ENCODE data around the gene GHRL. TPM values are rescaled to one million over a fixed set of nuclear protein-coding genes. Genes with fewer than 3 reads are reported as not detected.

The GHRL gene
- total and polyA plus RNA-seq, 7 donors, result 0.16 to 0.88 (median 0.18) TPM; not detected in 4

DNA sequence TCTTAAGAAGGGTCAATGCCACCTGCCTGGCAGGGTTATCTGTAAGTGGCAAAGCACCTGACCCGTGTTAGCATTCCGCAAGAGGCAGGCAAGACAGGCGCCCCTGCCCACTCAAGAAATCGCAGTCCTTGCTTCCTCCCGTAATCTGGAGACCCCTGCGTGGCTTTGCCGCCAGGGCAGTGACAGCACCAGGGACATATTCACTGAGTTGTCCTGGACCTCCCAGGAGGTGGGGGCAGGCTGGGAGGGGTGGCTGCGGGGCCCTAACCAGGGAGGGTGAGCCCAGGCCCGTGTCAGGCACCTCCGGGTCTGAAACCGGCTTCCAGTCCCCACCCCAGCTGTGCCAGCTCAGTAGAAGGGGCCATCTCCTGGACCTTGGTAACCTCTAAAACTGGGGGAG is 44.0 kb upstream of the GHRL start:
- Histone ChIP-seq H3K27ac (peak overlapping the region; percentile 87), H3K4me3 (no peak overlapping the region), H3K27me3 (ENCODE audit: insufficient read depth in 3 of 3, low read length in 2 of 3) (no peaks in the 10 kb centered on the region), H3K4me1 (peaks cover 23% of the 10 kb centered on the region), H3K9me3 (no peaks in the 10 kb centered on the region), H3K36me3 (ENCODE audit: insufficient read depth in 1 of 2, low read depth in 1 of 2) (peaks cover 0 to 5% of the 10 kb centered on the region in 2 donors)
- intact Hi-C loops (cut with DNase I), result loop anchor here in 1 of 2 donors (5.0 kb wide), 1 partner anchor 36 kb away; no protein-coding TSS in a partner anchor
- WGBS, 3 donors, result 88 to 93% (median 89%) methylated on average over 11 of the region's 11 CpGs
- ATAC-seq, result no peak
- TF ChIP-seq, protein P1, sequence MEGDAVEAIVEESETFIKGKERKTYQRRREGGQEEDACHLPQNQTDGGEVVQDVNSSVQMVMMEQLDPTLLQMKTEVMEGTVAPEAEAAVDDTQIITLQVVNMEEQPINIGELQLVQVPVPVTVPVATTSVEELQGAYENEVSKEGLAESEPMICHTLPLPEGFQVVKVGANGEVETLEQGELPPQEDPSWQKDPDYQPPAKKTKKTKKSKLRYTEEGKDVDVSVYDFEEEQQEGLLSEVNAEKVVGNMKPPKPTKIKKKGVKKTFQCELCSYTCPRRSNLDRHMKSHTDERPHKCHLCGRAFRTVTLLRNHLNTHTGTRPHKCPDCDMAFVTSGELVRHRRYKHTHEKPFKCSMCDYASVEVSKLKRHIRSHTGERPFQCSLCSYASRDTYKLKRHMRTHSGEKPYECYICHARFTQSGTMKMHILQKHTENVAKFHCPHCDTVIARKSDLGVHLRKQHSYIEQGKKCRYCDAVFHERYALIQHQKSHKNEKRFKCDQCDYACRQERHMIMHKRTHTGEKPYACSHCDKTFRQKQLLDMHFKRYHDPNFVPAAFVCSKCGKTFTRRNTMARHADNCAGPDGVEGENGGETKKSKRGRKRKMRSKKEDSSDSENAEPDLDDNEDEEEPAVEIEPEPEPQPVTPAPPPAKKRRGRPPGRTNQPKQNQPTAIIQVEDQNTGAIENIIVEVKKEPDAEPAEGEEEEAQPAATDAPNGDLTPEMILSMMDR (IDR thresholded peaks at IDR 0.05), result no peak
- DNase-seq, result peak in 1 of 2 donors; percentile 30

DNA sequence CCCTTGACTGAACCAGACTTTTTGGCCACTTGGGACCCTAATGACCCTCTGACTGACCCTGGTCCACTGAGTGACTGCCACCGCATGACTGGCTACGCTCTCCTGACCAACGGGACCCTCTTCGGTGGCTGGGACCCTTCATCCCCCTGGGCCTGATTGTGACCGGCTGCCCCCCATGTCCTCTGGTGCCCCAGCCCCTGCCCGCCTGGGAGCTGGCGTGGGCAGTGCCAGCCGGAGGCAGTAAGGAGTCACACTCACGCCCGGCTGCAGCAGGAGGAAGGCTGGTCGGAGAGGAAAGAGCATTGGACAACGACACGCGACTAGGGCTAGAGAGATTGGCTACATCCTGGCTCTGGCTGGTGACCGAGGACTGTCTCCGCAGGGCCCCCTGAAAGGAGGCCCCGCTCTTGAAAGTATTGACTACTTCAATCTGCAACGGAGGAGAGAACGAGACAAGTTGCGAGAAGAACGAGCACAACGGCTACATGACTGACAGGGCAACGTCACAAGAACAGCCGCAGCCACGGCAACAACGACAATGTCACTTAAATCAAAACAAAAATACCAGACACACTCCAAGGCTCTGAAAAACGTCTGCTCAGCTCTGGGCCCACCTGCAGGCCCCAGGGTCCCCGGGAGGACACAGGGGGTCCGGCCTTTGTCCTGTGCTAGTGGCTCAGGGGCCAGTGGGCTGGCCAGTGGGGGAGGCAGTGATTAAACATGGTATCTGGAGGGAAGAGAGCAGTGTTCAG is 43.3 kb upstream of the GHRL start:
- no peaks in the 10 kb centered on the region for H3K27me3 ChIP-seq (ENCODE audit: insufficient read depth in 3 of 3, low read length in 2 of 3)
- H3K4me3 ChIP-seq, result no peak overlapping the region
- intact Hi-C loops (cut with DNase I), result loop anchor here in 1 of 2 donors (5.0 kb wide), 1 partner anchor 36 kb away; no protein-coding TSS in a partner anchor
- TF ChIP-seq, protein P1 (IDR thresholded peaks at IDR 0.05), result no peak
- H3K9me3 ChIP-seq, result no peaks in the 10 kb centered on the region
- H3K4me1 ChIP-seq, result peaks cover 19% of the 10 kb centered on the region
- peak overlapping the region; percentile 87 for H3K27ac ChIP-seq
- peak in 1 of 2 donors; percentile 39 for DNase-seq
- 87 to 90% (median 90%) methylated on average over 29 of the region's 29 CpGs for WGBS, 3 donors
- peaks cover 0 to 5% of the 10 kb centered on the region in 2 donors for H3K36me3 ChIP-seq (ENCODE audit: insufficient read depth in 1 of 2, low read depth in 1 of 2)
- no peak for ATAC-seq

DNA sequence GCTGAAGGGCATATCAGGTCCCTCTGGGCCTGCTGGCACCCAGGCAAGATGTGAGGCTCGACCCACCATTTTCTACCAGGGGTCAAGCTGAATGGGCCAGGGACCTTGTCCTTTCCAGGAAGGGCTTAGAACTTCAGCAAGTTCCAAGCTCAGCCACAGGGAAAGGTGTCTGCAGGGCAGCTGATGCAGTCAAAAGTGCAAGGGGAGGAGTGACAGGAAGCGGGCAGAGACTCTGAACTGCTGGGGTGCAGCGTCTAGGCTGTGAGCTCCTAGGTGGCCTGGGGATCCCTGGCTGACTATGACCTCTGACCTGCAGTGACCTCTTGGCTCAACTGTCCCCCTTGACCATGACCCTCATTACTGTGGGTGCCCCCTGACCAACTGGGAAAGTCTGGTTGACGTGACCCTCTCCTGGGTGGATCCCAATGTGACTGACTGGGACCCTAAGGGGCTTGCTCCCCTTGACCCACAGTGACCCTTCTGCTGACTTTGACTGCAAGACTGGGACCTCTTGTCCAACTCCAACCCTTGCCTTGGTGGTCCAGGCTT is 42.5 kb upstream of the GHRL start:
- TF ChIP-seq, protein P1 (IDR thresholded peaks at IDR 0.05), result no peak
- WGBS, 3 donors, result 72 to 89% (median 81%) methylated on average over 4 of the region's 4 CpGs

DNA sequence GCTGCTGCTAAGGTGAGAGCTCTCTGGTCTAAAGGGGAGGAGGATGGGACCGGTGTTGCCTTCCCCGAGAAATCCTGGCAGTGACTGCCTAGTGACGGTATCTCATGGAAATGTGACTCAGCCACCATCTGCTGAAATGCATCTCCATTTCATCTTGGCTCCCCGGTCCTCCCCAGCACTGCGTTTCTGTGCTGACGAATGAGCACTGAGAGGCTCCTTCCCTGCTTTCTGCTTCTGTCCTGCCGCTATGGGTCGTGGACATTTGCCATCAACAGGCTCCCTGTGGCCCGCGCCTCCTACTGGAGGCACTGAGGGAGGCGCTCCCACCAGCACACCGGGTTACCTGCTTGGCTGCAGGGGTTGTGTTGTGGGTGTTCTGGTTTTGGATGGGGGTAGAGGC is 41.7 kb upstream of the GHRL start:
- Histone ChIP-seq H3K36me3 (ENCODE audit: insufficient read depth in 1 of 2, low read depth in 1 of 2) (no peaks in the 10 kb centered on the region), H3K4me3 (peak overlapping the region; percentile 11), H3K4me1 (peaks cover 19% of the 10 kb centered on the region), H3K9me3 (no peaks in the 10 kb centered on the region), H3K27me3 (ENCODE audit: insufficient read depth in 3 of 3, low read length in 2 of 3) (no peaks in the 10 kb centered on the region), H3K27ac (peak overlapping the region; percentile 87)
- peak; percentile 90 to 94 (median 93) for ATAC-seq
- 27 to 42% (median 29%) methylated on average over 12 of the region's 12 CpGs for WGBS, 3 donors
- TF ChIP-seq, protein P1 (IDR thresholded peaks at IDR 0.05), result peak; percentile 58
- intact Hi-C loops (cut with DNase I), result no loop called here
- peak; percentile 65 to 89 for DNase-seq

More for the DNA sequence above, 42.5 kb upstream of the GHRL start:
- H3K4me1 ChIP-seq, result peaks cover 19% of the 10 kb centered on the region
- peak overlapping the region; percentile 87 for H3K27ac ChIP-seq
- no peak for ATAC-seq
- no peaks in the 10 kb centered on the region for H3K9me3 ChIP-seq
- H3K36me3 ChIP-seq (ENCODE audit: insufficient read depth in 1 of 2, low read depth in 1 of 2), result peaks cover 0 to 4% of the 10 kb centered on the region in 2 donors
- intact Hi-C loops (cut with DNase I), result loop anchor here in 1 of 2 donors (5.0 kb wide), 1 partner anchor 37 kb away; no protein-coding TSS in a partner anchor
- no peak overlapping the region for H3K4me3 ChIP-seq
- DNase-seq, result peak in 1 of 2 donors; percentile 32
- no peaks in the 10 kb centered on the region for H3K27me3 ChIP-seq (ENCODE audit: insufficient read depth in 3 of 3, low read length in 2 of 3)
